NCI-H69 (cell line): Measurements from ENCODE around the gene CACUL1.
"Not testable (repeated sequence)": the region's sequence is repeated elsewhere in the genome, so short reads cannot be mapped to it uniquely, and the experiment has no call there.

Experiments
- DNase-seq: peaks from one replicate; lab custom pipeline; 2025; lab: John Stamatoyannopoulos, UW

CACUL1 gene

DNA sequence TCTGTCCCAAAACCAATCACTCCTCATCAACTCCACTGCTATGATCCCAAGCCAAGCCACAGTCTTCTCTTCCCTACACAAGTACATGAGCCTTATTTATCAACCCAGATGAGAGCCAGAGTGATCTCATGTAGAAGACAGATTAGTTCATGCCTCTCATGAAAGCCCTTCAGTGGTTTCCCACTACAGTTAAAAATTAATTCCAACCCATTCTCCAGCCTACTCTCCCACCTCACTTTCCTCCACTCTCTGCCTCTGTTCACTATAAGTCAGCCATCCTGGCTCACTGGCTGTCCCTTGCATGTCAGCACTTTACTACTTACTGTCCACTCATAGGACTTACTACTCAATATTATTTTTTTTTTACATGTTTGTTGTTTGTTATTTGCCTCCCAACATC lies 67.3 kb downstream of the CACUL1 start:
- DNase-seq, result no peak

DNA sequence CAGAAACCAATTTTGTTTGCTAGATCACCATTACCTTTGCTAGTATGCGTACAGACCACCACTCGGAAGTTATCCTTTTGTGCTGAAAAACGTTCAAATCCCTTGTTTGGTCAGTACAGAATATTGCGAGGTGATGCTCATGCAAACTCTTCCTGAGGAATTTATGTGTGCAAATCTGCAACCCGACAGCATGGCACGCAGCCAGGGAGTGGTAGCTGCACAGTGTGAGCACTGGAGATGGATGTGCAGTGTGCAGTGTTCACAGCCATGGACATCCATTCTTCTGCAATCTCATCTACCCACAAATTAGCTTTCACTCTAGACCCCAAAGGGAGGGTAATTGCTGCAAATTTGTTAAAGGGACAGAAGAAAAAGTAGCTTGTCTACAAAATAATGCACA lies 72.2 kb downstream of the CACUL1 start:
- no peak for DNase-seq

DNA sequence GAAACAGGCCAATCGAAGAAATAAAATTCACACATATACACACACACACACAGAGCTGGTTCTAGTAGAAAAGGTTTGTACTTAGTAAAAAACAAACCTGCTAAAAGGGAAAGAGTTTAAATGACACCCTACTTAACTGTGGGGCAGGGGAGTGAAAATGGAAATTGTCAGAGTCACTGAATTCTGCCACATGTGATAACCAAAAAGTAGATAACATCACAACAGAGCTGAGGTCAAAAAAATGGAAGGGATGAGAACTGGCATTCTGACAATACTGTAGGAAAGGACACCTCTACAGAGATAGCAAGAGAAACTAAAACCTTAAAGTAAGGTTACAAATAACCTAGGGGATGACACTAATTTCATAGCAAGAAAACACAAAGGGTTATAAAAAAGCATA lies 74.6 kb downstream of the CACUL1 start:
- no peak for DNase-seq

DNA sequence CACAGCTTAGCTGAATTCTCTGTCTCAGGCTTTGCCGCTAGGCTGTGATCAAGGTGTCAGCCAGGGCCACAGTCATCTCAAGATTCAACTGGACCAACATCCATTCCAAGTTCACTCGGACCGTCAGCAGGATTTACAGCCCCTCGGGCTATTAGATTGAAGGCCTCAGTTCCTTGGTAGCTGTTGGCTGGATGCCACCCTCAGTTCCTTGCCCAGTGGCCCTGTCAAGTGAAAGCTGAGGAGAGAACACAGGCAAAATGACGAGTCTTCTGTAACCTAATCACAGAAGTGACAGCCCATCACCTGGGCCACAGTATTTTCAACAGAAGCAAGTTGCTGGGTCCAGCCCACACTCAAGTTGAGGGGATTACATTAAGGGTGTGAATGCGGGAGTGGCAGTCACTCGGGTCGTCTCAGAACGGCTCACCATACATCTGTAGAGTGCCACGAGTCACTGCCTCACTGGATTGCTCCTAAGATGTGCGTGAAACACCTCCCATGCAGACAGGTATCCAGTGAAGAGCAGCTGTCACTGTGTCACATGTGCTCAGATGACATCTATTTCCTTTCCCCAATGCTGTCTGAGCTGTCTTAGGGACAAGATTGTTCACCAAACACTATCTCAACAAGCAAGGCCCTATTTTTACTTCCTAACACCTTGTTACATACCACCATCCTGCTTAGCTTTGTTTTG lies 80.4 kb downstream of the CACUL1 start:
- DNase-seq, result no peak

DNA sequence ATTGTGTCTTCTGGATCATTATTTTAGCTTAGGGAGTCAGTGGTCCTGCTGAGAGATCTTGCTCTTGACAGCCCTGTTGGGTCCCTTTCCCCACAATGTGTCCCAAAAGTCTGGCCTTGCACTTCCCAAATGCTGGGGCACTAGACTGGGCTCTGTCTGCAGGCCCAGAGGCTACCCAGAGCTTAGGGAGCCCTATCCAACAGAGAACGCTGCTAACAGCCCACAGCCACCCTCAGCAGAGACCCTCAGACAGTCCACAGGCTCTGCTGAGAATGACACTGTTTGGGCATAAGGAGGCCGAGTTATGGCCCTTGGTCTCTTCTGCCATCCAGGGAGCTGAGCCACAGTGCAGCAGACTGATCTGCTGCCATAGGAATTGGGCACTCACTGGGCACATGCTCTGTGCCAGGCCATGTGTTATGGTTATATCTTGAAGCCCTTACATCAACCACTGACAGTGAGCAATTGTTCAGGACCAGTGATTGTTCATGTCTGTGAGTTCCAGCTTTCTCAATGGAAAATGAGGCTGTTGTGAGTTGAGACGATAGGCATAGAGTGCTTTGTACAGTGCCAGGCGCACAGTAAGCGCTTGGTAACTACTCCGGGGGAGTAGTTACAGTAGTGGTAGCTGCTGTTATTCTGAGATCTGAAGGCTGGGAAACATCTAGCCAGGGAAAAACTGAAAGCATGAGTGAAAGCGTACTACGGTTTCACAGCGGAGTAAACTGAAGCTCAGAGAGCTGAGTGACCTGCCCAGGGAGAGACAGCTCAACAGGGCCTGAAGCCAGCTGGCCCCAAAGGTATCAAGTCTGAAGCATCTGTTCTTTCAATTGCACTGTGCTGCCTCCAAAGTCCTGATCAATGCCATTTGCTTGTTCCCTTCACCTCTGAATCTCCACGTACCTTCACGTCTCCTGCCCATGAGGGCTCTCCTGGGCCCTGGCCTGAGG lies 81.7 kb downstream of the CACUL1 start:
- DNase-seq, result no peak

DNA sequence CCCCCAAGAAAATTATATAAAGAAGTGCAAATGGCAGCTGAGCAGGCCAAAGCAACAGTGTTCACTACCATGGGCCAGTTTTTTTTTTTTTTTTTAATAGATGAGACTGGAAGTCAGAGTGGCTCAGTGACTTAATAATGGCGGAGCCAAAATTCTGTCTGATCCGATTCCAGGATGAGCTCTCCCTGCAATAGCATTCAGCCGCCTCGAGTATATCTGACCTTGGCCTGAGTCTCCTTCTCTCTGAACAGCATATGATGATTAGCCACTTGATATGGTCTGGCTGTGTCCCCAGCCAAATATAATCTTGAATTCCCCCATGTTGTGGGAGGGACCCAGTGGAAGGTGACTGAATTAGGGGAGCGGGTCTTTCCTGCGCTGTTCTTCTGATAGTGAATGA lies 82.6 kb downstream of the CACUL1 start:
- no peak for DNase-seq

DNA sequence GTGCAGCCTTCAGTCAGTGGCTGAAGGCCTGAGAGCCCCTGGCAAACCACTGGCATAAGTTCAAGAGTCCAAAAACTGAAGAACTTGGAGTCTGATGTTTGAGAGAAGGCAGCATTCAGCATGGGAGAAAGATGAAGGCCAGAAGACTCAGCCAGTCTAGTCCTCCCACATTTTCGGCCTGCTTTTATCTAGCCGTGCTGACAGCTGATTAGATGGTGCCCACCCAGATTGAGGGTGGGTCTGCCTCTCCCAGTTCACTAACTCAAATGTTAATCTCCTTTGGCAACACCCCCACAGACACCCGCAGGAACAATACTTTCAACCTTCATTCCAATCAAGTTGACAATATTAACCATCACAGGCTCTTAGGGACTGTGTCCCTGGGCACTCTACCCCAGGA lies 83.5 kb downstream of the CACUL1 start:
- not testable (repeated sequence) for DNase-seq

DNA sequence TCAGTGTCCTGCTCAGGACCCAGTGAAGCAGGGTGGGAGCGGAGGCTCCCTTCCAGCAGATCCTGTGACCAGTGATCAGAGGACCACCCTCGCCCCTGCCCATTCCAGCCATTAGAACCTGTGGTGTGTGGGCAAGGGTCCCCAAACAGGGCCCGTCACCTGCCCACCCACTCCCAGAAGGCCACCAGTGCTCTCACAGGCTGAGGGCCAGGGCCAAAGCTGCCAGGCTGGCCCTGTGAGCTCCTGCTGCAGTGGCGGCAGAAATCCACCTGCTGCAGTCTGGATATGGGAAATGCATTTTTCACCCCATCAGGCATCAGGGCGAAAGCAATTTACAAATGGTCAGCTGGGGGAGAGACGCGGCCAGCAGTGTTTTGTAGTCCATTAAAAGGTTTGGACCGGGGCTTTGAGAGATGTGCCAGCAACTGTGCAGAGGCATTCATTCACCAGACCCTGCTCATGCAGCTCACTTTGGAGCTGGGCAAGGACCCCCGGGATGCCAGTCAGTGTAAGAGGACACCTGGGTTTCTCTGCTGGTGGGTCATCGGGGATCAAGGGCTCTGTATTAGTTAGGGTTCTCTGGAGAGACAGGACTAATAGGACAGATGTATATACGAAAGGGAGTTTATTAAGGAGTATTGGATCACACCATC lies 84.2 kb downstream of the CACUL1 start:
- DNase-seq, result no peak

DNA sequence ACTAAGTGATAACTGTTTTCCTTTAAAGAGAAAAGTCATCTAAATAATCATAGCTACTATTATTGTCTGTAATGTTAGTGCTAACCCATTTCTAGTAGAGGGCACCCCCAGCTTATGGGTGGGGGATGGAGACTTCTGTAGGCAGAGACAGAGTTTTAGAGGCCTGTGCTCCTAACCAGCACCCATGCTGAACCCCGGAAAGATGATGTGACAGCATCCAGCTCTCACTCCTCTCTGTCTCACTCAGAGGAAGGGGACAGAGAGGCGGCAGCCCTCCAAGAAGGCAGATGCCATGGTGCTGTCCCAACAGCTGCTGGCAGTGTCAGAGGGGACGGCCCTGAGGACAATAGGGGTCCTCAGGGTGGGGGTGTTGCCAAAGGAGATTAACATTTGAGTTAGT lies 84.9 kb downstream of the CACUL1 start:
- DNase-seq, result no peak

DNA sequence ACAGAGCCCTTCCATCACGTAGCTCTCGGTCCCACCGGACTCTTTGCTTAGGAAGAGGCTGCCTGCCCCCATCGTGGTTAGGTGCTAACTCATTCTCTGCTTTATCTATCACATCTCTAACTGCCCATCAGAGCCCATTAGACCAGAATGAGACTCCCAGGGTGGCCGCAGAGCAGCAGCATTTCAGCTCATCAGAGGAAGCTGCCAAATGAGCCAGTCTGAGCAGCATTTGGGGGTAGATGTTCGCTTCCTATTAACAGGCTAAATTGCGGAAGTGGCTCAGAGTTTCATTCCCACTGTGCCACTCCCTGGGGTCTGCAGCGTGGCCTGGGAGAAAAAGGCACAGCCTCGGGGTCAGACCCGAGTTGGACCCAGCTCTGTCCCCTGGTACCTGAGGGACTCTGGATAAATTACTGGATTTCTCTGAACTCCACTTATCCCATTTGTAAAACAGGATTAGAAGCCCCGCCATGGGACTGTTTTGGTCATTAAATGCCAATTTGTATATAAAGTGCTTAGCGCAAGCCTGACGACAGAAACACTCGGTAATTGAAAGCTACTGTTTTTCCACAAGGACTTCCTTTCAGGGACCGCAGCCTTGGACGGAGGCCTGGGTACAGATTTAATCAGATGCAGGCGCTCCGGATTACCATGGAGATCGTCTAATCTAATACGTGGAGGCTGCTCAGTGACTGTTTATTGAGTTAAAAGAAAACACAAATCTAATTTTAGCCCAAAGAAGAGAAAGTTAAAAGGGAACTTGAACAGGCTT lies 85.6 kb downstream of the CACUL1 start:
- DNase-seq, result no peak

DNA sequence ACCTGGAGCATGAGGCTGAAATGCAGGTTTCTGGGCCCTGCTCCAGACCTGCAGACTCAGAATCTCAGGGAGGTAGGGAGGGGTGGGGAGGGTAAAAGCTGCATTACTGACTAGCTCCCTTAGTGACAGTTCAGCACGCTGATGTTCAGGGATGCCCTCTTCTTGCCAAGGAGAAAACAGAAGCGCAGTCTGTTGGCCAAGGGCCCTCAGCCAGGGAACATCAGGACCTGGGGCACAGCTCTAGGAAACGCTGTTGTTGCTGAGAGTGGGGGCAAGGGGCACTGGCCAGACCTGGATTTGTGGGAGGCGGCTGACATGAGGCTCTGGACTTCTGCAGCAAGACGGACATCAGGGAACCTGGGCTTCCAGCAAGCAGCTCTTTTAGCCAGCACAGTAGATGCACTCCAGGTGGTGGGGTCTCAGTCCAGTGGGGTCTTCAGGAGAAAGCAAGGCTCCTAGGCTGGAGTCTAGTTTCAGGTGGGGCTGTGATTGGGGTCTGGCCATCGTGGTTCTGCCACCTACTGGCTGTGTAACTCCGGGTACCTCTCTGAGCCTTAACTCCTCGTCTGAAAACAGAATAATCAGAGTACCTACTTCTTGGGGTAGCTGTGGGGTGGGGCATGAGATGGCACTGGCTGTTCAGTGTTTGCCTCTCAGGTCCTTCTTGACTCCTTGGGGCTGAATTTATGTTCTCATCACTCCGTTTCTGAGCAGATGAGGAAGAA lies 86.4 kb downstream of the CACUL1 start:
- no peak for DNase-seq

DNA sequence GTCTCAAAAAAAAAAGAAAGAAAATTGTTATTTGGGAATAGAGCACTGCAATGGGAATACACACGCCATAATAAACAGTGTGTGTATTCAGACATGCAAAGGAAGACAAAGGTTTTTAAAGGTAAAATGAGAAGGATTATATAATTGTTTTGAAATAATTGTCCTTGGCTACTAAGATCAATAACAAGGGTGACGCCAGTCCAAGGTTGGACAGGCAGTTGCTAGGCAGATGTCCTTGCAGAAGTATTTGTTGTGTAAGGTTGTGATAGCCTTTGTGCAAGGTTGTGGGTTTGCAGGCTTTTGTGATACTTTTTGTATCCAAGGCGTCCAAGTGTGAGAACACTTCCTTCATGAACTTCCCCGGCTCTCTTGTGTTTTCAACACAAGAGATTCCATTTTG lies 87.0 kb downstream of the CACUL1 start:
- no peak for DNase-seq

DNA sequence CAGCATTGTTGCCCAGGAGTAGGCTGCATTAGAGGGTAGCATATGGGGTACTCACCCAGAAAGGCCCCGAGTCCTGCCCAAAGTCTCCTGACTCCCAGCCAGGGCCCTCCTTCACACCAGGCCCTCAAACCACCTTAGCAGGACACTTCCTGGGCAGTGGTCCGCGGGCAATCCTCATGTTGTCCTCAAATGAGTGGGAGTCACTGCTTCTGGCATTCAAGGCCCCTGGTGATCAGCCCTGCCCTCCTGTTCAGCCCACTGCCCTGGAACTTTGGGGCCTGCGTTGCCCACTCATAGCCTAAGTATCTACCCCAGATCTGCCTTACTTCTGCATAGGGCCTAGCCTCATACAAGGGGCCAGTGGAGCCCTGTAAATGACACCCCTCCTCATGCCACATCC lies 88.4 kb downstream of the CACUL1 start:
- DNase-seq, result no peak

DNA sequence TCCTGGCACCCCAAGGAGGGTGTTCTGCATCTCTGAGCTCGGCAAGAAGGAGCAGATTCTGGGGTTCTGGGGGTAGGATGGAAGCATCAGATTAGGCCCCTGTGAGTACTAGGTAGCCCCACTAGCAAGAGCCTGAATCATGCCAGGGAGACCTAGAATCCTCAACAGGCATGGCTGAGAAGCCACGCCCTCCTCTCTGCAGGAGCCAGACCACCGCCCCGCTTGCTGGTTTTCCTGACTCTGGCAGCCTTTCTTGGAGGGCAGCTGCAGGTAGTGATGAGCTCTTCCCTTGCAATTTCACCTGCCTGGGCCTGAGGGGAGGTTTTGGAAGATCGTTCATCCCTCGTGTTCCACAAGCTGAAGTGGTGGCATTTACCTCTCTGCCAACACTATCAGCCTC lies 90.4 kb downstream of the CACUL1 start:
- no peak for DNase-seq

DNA sequence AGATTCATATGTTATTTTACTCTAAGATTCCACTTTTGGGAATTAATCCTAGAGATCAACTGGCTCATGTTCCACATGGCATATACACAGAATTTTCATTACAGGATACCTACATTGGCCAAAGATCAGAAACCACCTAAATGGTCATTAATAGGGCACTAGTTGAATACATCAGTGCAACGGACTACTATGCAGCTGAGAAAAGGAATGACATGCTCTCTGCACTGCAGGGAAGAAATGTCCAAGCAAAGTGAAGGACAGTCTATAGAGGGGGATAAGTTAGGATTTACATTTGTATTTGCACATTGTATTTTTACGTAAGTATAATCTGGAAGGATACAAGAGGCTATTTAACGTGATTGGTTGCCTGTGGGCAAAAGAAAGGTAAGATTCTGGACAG lies 91.6 kb downstream of the CACUL1 start:
- DNase-seq, result no peak

DNA sequence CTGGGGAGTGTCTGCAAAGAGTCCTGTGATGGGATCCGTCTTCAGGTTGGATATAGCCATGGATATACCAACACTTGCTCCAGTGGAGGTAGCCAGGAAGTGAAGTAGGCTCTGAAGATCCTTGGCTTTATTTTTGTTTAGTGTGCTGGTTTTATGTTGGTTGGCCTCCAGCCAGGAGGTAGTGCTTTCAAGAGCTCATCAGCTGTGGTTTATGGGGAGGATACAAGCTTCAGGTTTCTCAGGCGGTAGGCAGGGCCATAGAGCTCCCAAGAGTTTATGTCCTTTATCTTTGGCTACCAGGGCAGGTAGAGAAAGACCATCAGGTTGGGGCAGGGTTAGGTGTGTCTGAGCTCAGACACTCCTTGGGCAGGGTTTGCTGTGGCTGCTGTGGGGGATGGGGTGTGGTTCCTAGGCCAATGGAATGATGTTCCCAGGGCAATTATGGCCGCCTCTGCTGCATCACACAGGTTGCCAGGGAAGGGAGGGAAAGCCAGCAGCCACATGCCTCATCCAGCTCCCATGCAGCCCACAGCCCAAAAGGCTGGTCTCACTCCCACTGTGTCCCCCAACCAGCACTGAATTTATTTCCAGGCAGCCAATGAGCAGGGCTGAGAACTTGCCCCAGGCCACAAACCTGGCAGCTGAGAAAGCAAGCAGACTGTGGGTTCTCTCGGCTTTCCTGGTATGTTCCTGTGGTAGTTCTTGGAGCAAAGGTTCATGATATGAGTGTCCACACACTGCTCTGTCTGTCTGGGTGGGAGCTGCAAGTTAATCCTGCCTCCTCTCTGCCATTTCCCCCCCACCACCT lies 92.3 kb downstream of the CACUL1 start:
- DNase-seq, result no peak

DNA sequence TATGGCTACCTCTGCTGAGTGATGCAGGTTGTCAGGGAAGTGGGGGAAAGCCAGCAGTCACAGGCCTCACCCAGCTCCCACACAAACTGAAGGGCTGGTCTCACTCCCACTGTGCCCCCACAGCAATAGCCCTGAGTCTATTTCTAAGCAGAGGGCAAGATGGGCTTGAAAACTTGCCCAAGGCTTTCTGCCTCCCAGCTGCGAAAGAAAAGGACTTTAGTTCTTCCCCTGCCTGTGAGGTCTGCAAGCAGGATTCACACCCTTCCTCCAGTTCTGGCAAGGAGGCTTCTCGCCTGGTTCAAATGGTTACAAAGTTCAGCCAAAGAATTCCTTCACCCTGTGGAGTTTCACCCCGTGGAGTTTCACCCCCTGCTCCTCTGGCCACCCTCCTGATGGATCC lies 96.0 kb downstream of the CACUL1 start:
- DNase-seq, result no peak

DNA sequence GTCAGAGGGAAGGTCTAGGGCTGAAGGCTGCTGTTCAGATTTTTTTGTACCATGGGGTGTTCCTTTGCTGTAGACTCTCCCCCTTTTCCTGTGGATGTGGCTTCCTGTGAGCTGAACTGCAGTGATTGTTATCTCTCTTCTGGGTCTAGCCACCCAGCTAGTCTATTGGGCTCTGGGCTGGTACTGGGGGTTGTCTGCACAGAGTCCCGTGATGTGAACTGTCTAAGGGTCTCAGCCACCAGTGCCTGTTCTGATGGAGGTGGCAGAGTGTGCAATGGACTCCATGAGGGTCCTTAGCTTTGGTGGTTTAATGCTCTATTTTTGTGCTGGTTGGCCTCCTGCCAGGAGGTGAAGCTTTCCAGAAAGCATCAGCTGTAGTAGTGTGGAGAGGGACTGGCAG lies 96.6 kb downstream of the CACUL1 start:
- not testable (repeated sequence) for DNase-seq

DNA sequence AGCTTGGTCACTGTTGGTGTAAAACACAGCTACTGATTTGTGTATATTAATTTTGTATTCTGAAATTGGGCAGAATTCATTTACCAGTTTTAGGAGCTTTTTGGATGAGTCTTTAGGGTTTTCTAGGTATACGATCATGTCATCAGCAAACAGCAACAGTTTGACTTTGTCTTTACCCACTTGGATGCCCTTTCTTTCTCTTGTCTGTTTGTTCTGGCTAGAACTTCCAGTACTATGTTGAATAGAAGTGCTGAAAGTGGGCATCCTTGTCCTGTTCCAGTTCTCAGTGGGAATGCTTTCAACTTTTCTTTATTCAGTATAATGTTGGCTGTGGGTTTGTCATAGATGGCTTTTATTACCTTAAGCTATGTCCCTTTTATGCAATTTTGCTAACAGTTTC lies 109.5 kb downstream of the CACUL1 start:
- not testable (repeated sequence) for DNase-seq

DNA sequence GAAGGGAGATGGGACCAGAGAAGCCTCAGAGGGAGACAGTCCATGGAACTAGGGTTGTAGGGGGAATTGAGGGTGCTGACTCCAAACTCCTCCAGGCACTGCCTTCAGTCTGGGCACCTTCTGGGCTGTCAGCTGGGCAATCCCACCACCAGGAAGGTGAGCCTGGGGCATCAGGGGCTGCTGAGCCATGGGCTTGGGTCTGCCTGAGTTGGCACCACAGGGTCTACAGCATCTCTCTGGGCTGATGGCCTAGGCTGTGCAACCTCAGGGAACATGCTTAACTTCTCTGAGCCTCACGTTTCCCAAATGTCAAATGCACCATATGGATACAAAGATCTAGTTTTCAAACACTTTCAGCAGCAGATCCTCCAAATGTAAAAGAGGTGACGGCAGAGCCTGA lies 112.5 kb downstream of the CACUL1 start:
- no peak for DNase-seq

DNA sequence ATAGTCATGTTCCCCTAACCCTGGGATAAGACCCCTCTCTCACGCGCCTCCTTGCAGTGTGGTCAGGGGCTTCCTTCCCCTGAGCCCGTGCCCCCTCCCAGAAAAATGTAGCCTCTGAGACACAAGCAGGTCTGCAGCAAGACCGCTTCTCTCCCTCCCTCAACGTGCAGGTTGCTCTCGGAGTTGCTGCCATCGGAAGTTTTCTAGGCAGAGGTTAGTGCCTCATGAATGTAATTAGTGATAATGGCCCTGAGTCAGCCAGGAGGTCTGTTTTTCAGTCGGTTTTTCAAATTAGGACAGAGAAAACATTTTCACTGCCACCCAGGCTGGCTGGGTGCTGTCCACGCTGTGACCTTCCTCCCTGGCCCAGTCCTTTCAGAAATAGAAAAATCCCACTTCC lies 116.1 kb downstream of the CACUL1 start:
- DNase-seq, result no peak
